HG02763 (cell line): ENCODE results near the gene IGF2BP2.
"Not testable (repeated sequence)": the region's sequence is repeated elsewhere in the genome, so short reads cannot be mapped to it uniquely, and the experiment has no call there.

ENCODE experiments used
- ATAC-seq: cut with Tn5 transposase; IDR thresholded peaks from one replicate; pipeline ENCODE4 v1.9.1; 2021; ENCODE audit warnings: mild to moderate bottlenecking, moderate library complexity; ENCODE audit not compliant: unreplicated experiment

The IGF2BP2 gene

GRCh38 chr3:185647134-185647879, 177.5 kb downstream of the IGF2BP2 start:
- ATAC-seq: no peak

GRCh38 chr3:185646382-185647133, 178.3 kb downstream of the IGF2BP2 start:
- ATAC-seq: no peak

- no peak for ATAC-seq
These were observed 179.1 kb downstream of the IGF2BP2 start for GRCh38 chr3:185645596-185646381.

GRCh38 chr3:185645191-185645590, 179.7 kb downstream of the IGF2BP2 start:
- ATAC-seq: not testable (repeated sequence)

- ATAC-seq: no peak
These were observed 184.5 kb downstream of the IGF2BP2 start for GRCh38 chr3:185640308-185640707.

DNA sequence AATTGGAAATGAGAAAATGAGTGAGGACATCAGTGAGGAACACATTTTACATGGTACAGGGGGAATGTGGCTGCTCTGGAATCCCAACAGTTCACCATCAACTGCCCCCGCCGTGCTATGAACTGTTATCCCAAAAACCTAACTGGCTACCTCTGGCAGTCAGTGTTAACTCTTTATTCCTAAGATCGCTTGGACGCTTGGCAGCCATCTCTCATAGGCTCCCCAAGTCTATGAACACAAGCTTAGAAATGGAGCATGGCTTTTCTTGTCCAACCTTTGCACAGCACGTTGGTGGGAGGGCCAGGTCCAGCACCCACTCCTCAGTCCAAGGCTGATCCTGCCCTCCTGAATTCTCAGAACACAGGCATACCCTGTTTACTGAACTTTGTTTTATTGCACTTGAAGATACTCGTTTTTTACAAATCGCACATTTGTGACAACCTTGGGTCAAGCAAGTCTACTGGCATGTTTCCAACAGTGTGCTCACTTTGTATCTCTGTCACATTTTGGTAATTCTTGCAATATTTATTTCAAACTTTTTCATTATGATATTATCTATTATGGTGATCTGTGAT, 185.1 kb downstream of the IGF2BP2 start:
- no peak for ATAC-seq

DNA sequence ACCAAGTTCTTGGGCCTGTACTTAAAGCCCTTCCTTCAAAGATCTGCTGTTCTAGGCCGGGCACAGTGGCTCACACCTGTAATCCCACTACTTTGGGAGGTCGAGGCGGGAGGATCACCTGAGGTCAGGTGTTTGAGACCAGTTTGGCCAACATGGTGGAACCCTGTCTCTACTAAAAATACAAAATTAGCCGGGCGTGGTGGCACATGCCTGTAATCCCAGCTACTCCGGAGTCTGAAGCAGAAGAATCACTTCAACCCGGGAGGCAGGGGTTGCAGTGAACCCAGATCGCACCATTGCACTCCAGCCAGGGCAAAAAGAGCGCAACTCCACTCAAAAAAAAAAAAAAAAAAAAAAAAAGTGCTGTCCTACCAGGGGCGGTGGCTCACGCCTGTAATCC, 186.2 kb downstream of the IGF2BP2 start:
- not testable (repeated sequence) for ATAC-seq

DNA sequence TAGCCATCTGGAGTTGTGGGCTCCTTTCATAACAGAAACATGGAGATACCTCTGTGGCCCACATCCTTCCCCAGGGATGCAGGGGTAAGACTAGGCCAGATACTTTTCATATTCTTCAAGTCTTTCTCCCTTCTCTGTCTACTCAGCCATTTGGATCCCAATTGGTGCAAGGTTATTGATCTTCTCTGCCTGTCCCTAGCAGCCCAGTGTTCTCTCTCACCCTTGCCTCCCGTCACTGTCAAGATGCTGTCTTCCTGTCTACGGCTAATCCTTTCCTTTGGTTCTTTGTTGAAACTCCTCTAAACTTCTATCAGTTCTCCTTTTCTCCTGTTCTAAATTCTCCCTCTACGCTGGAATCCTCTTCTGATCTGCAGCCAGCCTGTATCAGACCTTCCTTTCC, 187.5 kb downstream of the IGF2BP2 start:
- ATAC-seq: no peak

- no peak for ATAC-seq
These were observed 191.8 kb downstream of the IGF2BP2 start for GRCh38 chr3:185632996-185633395.

GRCh38 chr3:185631508-185632206, 193.2 kb downstream of the IGF2BP2 start:
- no peak for ATAC-seq

GRCh38 chr3:185631108-185631507, 193.7 kb downstream of the IGF2BP2 start:
- no peak for ATAC-seq

DNA sequence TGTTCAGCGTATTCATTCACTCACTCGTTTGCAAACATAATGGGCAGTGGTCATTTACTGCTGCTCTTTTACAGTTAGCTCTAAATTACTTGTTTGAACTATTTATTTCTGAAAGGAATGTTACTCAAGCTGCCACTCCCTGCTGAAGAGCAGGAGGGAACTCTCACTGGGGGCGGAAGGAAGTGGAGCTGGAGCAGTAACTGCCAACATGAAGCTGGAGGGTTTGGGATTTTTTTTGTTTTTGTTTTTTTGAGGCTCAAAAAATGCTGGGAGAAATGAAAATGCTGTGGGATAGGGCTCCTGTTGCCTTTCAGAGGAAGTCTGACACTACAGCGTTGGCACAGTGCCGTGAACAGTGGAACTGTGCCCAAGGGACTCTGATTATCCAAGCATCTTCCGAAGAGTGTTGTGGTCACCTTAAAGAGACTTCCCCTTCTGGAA, 194.6 kb downstream of the IGF2BP2 start:
- no peak for ATAC-seq

- ATAC-seq: no peak
These were observed 195.2 kb downstream of the IGF2BP2 start for GRCh38 chr3:185629554-185630181.

- ATAC-seq: no peak
These were observed 199.1 kb downstream of the IGF2BP2 start for GRCh38 chr3:185625784-185626183.

DNA sequence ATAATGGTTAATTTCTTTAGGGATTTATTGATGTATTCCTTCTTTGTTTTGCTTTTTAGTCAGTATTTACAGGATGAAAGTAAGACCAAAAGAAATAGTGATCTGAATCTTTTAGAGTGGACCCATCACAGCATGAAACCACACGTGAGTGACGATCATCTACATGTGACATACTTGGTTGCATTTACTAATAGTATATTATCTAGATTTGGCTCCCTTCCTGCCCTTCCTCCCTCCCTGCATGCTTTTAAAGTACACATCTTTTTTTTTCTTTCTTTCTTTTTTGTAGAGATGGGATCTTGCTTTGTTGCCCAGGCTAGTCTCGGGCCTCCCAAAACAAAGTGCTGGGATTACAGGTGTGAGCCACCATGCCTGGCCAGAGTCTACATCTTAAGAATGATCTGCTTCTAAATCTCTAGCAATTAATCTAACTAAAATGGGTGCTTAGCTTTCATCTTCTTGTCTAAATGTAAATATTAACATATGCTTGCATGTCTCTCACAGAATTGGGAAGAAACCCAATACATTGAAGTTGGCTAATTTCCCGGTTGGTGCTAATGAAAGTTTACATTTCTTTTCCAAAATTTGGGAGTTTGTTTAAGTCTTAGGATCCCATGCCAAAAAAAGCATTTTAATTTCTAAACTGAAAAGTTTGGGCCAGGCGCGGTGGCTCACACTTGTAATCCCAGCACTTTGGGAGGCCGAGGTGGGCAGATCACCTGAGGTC, 200.7 kb downstream of the IGF2BP2 start:
- no peak for ATAC-seq

DNA sequence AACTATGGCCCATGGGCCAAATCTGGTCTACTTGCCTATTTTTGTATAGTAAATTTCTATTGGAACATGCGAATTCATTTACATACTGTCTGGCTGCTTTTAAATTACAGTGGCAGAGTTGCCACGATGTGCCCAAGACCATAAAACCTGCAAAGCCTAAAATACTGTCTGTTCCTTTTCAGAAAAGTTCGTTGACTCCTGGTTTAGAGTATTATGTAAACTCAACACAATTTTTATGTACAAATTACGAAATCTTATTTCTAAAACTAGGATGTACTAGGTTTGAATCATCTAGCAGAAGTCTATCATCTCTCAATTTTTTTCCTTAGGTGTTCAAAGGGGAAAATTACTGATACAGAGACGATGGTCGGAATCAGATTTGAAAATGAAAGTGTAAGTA, 211.8 kb downstream of the IGF2BP2 start:
- ATAC-seq: no peak

- no peak for ATAC-seq
These were observed 218.6 kb downstream of the IGF2BP2 start for GRCh38 chr3:185606196-185606595.

DNA sequence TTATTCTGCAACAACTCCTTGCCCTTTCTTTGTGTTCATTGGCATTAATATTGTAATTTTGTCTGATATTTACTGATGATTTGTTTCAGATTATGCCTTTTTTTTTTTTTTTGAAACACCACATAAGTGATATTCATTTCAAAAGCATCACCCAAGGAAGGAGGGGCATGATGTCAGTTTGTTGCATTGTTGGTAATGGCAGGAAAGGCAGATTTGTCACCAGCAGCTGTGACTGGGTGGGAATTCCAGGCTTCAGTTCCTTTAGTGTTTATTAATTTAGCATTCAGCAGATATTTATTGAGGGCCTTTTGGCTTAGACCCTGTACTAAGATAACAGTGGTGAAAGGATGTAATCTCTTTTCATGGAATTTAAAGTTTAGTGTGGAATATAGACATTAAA, 219.3 kb downstream of the IGF2BP2 start:
- ATAC-seq: no peak

DNA sequence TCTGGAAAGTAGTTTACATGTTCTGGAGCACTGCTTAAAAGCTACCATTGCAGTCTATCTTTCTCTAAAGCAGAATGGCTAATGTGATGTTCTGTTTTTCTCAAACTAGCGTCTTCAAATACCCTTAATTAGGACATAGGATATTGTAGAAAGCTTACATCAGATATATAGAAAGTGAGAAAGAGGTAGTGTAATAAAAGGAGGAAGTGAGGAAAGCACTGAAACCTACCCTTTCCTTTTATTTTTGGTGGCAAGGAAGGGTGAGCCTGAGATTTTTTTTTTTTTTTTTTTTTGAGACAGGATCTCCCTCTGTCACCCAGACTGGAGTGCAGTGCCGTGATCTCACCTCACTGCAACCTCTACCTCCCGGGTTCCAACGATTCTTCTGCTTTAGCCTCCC, 229.3 kb downstream of the IGF2BP2 start:
- no peak for ATAC-seq
